Mesothelial cell of epicardium (in vitro differentiated cells): ENCODE data around the gene CLMP. TPM values are rescaled to one million over a fixed set of nuclear protein-coding genes. Genes with fewer than 3 reads are reported as not detected.

Source experiments
- DNase-seq, 2 experiments: peaks; one replicate each; pipeline ENCODE4 v3.0.0; 2021; ENCODE audit warnings: low spot score in 2 of 2; ENCODE audit not compliant: unreplicated experiment in 2 of 2
- H3K27ac Mint-ChIP-seq: 2 replicates; pipeline ENCODE4 v1.8.0; 2021; ENCODE audit warnings: mixed read lengths
- H3K27me3 Mint-ChIP-seq: 2 replicates; pipeline ENCODE4 v1.8.0; 2021; ENCODE audit warnings: low read depth, mixed read lengths
- H3K36me3 Mint-ChIP-seq: 2 replicates; pipeline ENCODE4 v1.8.0; 2021; ENCODE audit warnings: mixed read lengths
- H3K4me1 Mint-ChIP-seq: 2 replicates; pipeline ENCODE4 v1.8.0; 2021; ENCODE audit warnings: mixed read lengths
- H3K4me3 Mint-ChIP-seq: 2 replicates; pipeline ENCODE4 v1.8.0; 2021; ENCODE audit warnings: mild to moderate bottlenecking, moderate library complexity, mixed read lengths
- H3K9me3 Mint-ChIP-seq: 2 replicates; pipeline ENCODE4 v1.8.0; 2021; ENCODE audit warnings: mixed read lengths
- total RNA-seq: library from RNA; stranded (reverse); gene quantifications from 3 replicates; pipeline ENCODE4 v1.2.1, GENCODE V29; 2021
- TF ChIP-seq, protein P1 (sequence below): fragments of 200-600 bp; sonication (generic); IDR thresholded peaks from one replicate; pipeline ENCODE4 v1.5.0; 2021; ENCODE audit warnings: antibody characterized with exemption; ENCODE audit not compliant: unreplicated experiment

The CLMP gene
- total RNA-seq, 1 donor from 2014 or later = 18.0 TPM

DNA sequence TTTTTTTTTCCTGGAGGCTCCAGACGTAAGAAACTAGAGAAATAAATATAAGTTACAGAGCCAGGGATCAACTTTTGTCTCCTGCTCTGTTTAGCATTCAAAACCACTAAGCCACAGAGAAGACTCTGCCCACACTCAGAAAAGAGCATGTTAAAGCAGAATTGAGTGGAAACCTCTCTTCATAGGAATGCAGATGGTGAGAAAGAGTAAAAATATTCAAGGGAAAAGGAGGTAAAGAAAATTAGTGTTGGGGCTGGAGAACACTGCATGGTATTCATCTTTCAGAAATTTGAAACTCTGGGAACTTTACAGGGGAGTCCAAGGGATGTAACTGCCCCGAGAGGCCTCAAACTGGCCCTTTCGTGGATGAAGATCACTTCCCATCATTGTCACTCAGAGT is 65.1 kb downstream of the CLMP start:
- H3K4me1 Mint-ChIP-seq = peaks cover 6% of the 10 kb centered on the region
- H3K36me3 Mint-ChIP-seq = no peaks in the 10 kb centered on the region
- peak overlapping the region; percentile 49 for H3K27ac Mint-ChIP-seq
- DNase-seq = no peak
- no peaks in the 10 kb centered on the region for H3K9me3 Mint-ChIP-seq
- H3K27me3 Mint-ChIP-seq = no peaks in the 10 kb centered on the region
- no peak overlapping the region for H3K4me3 Mint-ChIP-seq
- TF ChIP-seq, protein P1, sequence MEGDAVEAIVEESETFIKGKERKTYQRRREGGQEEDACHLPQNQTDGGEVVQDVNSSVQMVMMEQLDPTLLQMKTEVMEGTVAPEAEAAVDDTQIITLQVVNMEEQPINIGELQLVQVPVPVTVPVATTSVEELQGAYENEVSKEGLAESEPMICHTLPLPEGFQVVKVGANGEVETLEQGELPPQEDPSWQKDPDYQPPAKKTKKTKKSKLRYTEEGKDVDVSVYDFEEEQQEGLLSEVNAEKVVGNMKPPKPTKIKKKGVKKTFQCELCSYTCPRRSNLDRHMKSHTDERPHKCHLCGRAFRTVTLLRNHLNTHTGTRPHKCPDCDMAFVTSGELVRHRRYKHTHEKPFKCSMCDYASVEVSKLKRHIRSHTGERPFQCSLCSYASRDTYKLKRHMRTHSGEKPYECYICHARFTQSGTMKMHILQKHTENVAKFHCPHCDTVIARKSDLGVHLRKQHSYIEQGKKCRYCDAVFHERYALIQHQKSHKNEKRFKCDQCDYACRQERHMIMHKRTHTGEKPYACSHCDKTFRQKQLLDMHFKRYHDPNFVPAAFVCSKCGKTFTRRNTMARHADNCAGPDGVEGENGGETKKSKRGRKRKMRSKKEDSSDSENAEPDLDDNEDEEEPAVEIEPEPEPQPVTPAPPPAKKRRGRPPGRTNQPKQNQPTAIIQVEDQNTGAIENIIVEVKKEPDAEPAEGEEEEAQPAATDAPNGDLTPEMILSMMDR = no peak

DNA sequence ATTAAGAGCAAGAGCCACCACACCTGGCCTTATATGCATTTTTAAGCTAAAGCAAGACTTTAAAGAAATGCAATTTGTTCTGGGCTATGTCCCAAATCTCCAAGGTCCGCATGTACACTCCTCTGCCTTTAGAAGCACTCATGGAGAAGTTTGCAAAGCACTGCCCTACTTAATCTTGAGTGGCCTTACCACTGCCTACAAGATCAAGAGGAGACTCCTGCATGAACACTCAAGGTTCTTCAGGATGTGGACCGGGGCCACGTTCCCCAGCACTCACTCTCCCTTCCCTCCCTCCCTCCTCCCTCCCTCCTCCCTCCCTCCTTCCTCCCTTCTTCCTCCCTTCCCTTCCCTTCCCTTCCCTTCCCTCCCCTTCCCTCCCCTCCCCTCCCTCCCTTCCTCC is 69.9 kb downstream of the CLMP start:
- Mint-ChIP-seq H3K4me1 (peaks cover 11% of the 10 kb centered on the region), H3K36me3 (no peaks in the 10 kb centered on the region), H3K9me3 (no peaks in the 10 kb centered on the region), H3K27me3 (no peaks in the 10 kb centered on the region), H3K4me3 (no peak overlapping the region), H3K27ac (no peak overlapping the region)
- TF ChIP-seq, protein P1 = no peak
- DNase-seq = no peak

DNA sequence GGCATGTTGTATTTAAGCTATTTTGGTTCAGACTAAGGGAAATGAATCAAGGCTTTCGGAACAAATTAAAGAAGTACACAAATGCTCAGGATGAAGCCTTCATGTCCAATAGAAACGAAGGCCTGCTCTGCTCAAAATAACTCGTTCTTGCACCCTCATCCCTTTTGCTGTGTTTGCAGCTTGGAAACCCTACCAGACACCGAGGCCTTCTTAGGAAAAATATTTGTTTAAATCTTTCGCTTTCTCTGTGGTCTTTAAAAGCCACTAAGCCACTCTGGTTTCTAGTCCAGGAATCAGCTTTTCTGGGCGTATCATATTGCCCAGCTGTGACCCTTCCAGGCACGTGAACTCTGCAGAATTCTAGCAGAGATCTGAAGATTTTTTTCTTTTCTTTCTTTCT is 72.2 kb downstream of the CLMP start:
- peak overlapping the region; percentile 1 for H3K27ac Mint-ChIP-seq
- no peaks in the 10 kb centered on the region for H3K36me3 Mint-ChIP-seq
- TF ChIP-seq, protein P1 = no peak
- H3K4me1 Mint-ChIP-seq = peaks cover 6% of the 10 kb centered on the region
- no peaks in the 10 kb centered on the region for H3K9me3 Mint-ChIP-seq
- H3K4me3 Mint-ChIP-seq = no peak overlapping the region
- H3K27me3 Mint-ChIP-seq = no peaks in the 10 kb centered on the region
- DNase-seq = no peak

DNA sequence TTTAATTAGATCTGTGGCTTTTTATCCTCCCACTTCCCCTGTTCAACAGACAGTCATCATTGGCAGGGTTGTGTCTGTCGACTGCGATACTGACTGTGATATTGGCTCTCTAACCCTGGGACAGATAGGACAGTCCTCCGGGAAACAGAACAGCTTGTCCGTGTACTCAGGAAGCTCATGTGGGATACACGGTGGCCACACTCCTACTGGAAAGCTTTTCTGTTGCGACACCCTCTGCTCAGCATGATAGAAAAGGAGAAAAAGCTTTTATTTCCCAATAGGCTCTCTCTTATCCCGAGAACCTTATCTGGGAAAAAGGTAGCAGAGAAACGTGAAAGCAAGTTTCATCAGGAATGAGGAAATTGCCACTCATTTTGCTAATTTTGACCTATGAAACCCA is 72.7 kb downstream of the CLMP start:
- peak overlapping the region; percentile 71 for H3K27ac Mint-ChIP-seq
- no peaks in the 10 kb centered on the region for H3K36me3 Mint-ChIP-seq
- DNase-seq = no peak
- no peaks in the 10 kb centered on the region for H3K27me3 Mint-ChIP-seq
- H3K4me1 Mint-ChIP-seq = peaks cover 6% of the 10 kb centered on the region
- no peak overlapping the region for H3K4me3 Mint-ChIP-seq
- no peaks in the 10 kb centered on the region for H3K9me3 Mint-ChIP-seq
- TF ChIP-seq, protein P1 = no peak

DNA sequence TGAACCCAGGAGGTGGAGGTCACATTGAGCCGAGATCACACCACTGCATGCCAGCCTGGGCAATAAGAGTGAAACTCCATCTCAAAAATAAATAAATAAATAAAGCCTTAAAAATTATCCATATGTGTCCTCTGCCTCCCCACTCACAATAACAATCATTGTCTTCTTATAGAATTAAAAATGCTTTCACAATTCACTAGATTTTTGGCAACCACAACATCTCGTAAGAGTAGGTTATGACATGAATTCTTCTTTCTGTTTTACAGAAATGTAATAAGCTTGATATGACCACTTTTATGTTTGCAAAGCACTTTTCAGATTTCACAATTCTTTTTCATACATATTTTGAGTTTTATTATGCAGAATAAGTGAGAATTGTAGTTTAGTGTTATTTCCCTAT is 78.6 kb downstream of the CLMP start:
- peaks cover 3% of the 10 kb centered on the region for H3K36me3 Mint-ChIP-seq

More for the DNA sequence above, 78.6 kb downstream of the CLMP start:
- TF ChIP-seq, protein P1 = no peak
- H3K4me3 Mint-ChIP-seq = no peak overlapping the region
- peaks cover 2% of the 10 kb centered on the region for H3K4me1 Mint-ChIP-seq
- no peak overlapping the region for H3K27ac Mint-ChIP-seq
- no peaks in the 10 kb centered on the region for H3K27me3 Mint-ChIP-seq
- peaks cover 7% of the 10 kb centered on the region for H3K9me3 Mint-ChIP-seq
- no peak for DNase-seq
